LNCAP (cell line): ENCODE results near the gene FANCE.

Source experiments
- TF ChIP-seq, protein P1 (sequence below): fragments of 450-650 bp; IDR thresholded peaks from 2 replicates; pipeline ENCODE4 v1.5.1; 2017; ENCODE audit warnings: mild to moderate bottlenecking

FANCE gene

DNA sequence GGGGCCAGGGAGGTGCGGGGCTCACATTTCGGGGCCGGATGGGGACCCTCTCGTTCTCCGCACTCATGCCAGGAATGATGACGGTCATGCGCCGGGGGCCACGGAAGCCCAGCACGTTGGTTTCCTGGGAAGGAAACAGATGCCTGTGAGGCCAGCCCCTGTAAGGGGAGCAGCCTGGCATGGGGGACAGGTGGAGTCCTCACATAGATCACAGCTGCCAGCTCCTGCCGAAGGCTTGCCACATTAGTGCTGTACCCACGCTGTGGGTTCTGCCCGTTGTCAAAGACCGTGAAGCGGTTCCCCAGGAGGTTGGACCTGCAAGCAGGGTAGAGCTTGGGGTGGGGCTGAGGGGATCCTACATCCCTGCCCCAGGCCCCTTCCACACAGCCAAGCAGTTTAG is 51.4 kb downstream of the FANCE start:
- TF ChIP-seq, protein P1, sequence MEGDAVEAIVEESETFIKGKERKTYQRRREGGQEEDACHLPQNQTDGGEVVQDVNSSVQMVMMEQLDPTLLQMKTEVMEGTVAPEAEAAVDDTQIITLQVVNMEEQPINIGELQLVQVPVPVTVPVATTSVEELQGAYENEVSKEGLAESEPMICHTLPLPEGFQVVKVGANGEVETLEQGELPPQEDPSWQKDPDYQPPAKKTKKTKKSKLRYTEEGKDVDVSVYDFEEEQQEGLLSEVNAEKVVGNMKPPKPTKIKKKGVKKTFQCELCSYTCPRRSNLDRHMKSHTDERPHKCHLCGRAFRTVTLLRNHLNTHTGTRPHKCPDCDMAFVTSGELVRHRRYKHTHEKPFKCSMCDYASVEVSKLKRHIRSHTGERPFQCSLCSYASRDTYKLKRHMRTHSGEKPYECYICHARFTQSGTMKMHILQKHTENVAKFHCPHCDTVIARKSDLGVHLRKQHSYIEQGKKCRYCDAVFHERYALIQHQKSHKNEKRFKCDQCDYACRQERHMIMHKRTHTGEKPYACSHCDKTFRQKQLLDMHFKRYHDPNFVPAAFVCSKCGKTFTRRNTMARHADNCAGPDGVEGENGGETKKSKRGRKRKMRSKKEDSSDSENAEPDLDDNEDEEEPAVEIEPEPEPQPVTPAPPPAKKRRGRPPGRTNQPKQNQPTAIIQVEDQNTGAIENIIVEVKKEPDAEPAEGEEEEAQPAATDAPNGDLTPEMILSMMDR = no peak

DNA sequence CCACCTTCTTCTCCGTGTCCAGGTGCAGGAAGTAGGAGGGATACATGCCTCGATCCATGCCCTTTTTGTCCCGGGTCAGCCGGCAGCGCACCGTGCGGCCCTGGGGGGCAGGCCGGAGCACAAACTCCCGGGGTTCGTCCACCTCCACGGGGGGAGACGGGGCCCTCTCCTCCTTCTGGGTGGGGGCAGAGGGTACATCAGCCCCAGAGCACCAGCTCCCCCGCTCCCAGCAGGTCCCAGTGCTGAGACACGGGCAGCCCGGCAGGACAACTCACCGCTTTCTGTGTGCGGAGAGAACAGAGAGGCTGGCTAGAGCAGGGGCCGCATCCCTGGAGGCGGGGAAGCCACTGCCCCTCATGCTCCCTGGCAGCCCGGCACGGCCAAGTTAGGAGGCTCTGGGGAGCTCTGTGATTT is 53.9 kb downstream of the FANCE start:
- TF ChIP-seq, protein P1 = no peak

DNA sequence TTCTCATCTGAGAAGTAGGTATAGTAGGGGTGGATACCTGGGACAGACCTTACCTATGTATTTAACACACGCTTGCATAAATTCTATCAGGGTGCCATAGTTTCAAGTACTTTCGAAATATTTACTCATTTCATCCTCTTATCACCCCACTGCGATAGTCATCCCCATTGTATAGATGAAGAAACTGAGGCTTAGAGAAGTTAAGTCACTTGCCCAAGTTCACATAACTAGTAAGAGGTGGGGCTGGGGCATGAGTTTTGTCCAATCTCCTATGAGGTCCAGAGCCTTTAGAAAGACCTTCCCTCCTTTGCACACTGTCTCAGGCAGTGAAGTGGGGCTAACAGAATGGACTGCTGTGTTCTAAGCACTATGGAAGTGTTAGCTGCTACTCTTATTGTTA is 54.4 kb downstream of the FANCE start:
- TF ChIP-seq, protein P1 = no peak

DNA sequence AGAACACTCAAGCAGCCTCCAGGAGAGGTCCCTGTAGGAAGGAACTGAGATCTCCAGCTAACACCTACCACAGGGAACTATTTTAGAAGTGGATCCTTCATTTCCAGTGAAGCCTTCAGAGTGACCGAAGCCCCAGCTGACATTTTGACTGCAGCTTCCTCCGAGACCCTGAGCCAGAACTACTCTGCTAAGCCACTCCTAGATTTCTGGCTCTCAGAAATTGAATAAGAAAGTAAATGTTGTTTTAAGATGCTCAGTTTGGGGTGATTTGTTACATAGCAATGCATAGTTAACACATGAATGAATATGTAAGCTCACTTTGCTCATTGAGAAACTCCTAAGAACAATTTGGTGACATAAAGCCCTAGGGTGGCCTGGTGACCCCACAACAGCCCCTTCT is 55.1 kb downstream of the FANCE start:
- TF ChIP-seq, protein P1 = no peak

DNA sequence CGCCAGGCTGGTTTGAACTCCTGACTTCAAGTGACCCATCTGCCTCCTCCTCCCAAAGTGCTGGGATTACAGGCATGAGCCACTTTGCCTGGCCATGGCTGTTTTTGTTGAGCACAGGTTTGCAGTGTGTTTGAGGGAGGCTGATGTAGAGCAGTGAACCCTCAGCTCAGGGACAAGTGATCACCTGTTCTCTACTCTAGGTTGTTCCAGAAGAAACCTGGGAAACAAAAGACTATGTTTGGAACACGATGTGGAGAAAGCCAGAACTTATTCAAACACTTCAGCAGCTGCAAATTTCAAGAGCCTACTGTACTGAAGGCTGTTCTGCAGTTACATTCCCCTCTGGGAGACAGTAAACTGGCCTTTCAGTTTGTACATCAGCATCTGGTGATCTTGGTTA is 55.9 kb downstream of the FANCE start:
- TF ChIP-seq, protein P1 = no peak

DNA sequence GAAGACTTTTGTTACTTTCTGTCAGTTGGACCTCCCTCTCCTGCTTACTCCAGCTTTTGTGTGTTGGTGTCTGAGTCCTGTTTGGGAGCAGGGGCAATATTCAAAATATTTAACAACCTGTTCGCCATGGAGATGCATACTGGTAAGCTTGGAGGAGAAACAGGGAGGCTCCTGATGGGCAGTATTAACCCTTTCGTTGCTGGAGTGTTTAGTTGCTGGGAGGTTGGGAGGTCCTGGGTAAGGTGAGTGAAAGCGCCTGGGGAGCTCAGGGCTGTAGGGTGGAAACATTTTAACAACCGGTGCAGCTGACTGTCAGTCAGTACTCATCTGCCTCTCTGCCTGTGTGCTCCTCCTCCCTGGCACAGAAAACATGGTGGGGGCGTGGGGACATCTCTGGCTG is 56.4 kb downstream of the FANCE start:
- TF ChIP-seq, protein P1 = no peak

DNA sequence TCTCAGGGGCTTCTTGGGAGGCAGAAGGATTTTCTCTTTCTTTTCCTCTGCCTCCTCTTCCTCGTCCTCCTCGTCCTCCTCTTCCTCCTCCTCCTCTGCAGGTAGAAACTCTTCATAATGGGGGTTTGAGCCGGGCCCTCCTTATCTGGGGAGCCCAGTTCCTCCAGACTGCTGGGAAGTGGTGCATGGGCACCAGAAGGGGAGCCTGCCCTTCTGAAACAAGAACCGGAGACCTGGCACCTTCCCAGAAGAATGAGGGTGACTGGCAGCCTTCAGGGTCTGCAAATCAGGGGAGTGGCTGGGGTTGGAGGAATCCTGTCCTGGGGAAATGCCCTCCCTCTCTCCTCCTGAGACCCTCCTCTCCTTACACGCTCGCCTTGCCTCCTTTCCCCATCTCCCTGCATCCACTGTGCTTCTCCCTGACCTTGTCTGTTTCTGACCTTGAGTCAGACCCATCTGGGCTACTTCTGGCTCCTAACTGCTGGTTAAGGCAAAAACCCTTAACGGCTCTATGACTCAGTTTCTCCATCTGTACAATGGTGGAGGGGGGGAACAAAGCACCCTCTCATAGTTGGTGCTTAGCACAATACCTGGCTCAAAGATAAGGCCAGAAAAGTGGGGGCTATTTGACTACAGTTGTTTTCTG is 58.9 kb downstream of the FANCE start:
- TF ChIP-seq, protein P1 = no peak

DNA sequence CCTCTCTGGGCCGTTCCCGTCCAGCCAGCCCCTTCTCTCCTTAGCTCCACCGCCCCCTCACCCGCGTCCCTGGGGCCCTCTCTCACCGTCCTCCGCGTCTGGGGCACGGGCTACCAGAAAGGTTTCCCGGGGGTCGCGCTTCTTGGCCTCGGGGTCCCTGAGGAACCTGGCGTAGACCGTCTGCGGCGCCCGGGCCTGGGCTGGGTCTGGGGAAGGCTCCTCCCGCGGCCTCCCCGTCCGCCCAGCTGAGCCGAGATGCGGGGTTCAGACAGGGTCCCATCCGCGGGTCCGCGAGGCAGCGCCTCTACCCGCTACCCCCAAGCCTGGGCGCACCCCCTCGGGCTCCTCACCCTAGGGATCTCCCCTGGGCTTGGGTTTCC is 59.4 kb downstream of the FANCE start:
- TF ChIP-seq, protein P1 = no peak
